Fibroblast of lung (primary cell): ENCODE data around the gene PSPC1.
"Not testable (repeated sequence)": the region's sequence is repeated elsewhere in the genome, so short reads cannot be mapped to it uniquely, and the experiment has no call there.

Source experiments
- CTCF ChIP-seq, 2 donors: IDR thresholded peaks in 1 of 2; conservative IDR thresholded peaks in 1 of 2; 1 replicate in 1 of 2; 2 replicates in 1 of 2; pipeline ENCODE4 v1.5.1; 2011 to 2012; ENCODE audit warnings: low read length in 2 of 2, control low read depth in 1 of 2, inconsistent platforms in 1 of 2, low read depth in 1 of 2, mild to moderate bottlenecking in 1 of 2
- EZH2 ChIP-seq: IDR thresholded peaks from 2 replicates; pipeline ENCODE4 v1.5.1; 2012; ENCODE audit warnings: low read length, control low read depth, mild to moderate bottlenecking; ENCODE audit errors: missing control alignments

- TF ChIP-seq EZH2; CTCF (conservative IDR thresholded peaks at IDR 0.05 in 1 of 2, IDR thresholded peaks at IDR 0.05 in 1 of 2; ENCODE audit: low read depth in 1 of 2, low read length in 2 of 2): not testable (repeated sequence)
Measured at GRCh38 chr13:19782727-19783682, at the start of gene PSPC1.
